ENCODE results near the gene ZNF850.
"Not testable (repeated sequence)": the region's sequence is repeated elsewhere in the genome, so short reads cannot be mapped to it uniquely, and the experiment has no call there.

DNA sequence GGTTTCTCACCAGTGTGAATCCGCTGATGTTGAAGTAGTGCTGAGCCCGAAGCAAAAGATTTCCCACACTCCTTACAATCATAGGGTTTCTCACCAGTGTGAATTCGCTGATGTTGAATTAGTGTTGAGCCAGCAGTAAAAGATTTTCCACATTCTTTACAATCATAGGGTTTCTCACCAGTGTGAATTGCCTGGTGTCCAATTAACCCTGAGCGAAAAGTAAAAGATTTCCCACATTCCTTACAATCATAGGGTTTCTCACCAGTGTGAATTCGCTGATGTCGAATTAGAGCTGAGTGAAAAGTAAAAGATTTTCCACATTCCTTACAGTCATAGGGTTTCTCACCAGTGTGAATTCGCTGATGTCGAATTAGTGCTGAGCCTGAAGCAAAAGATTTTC, 23.0 kb downstream of the ZNF850 start:
- TF ChIP-seq, protein P1, sequence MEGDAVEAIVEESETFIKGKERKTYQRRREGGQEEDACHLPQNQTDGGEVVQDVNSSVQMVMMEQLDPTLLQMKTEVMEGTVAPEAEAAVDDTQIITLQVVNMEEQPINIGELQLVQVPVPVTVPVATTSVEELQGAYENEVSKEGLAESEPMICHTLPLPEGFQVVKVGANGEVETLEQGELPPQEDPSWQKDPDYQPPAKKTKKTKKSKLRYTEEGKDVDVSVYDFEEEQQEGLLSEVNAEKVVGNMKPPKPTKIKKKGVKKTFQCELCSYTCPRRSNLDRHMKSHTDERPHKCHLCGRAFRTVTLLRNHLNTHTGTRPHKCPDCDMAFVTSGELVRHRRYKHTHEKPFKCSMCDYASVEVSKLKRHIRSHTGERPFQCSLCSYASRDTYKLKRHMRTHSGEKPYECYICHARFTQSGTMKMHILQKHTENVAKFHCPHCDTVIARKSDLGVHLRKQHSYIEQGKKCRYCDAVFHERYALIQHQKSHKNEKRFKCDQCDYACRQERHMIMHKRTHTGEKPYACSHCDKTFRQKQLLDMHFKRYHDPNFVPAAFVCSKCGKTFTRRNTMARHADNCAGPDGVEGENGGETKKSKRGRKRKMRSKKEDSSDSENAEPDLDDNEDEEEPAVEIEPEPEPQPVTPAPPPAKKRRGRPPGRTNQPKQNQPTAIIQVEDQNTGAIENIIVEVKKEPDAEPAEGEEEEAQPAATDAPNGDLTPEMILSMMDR (IDR thresholded peaks at IDR 0.05; ENCODE audit: poor library complexity): not testable (repeated sequence)
- not testable (repeated sequence) for TF ChIP-seq EZH2 (IDR thresholded peaks at IDR 0.05; ENCODE audit: borderline replicate concordance); EZH2phosphoT487 (IDR thresholded peaks at IDR 0.05; ENCODE audit: low read depth, severe bottlenecking, unreplicated experiment)

All from hepatocyte (in vitro differentiated cells).